SU-DHL-6 (cell line): Measurements from ENCODE around the gene SH3RF1.

Experiments
- EZH2phosphoT487 ChIP-seq: fragments of 200-600 bp; sonication (generic), shearing (Covaris generic); conservative IDR thresholded peaks from 2 replicates; pipeline ENCODE4 v1.6.1; 2018; ENCODE audit warnings: mild to moderate bottlenecking, antibody characterized with exemption, low read length, moderate library complexity, mixed read lengths
- TF ChIP-seq, protein P1 (sequence below): fragments of 200-600 bp; sonication (generic); IDR thresholded peaks from one replicate; pipeline ENCODE4 v1.5.1; 2017; ENCODE audit warnings: antibody characterized with exemption, mild to moderate bottlenecking, low read length, moderate library complexity; ENCODE audit not compliant: insufficient read depth, poor library complexity, severe bottlenecking

DNA sequence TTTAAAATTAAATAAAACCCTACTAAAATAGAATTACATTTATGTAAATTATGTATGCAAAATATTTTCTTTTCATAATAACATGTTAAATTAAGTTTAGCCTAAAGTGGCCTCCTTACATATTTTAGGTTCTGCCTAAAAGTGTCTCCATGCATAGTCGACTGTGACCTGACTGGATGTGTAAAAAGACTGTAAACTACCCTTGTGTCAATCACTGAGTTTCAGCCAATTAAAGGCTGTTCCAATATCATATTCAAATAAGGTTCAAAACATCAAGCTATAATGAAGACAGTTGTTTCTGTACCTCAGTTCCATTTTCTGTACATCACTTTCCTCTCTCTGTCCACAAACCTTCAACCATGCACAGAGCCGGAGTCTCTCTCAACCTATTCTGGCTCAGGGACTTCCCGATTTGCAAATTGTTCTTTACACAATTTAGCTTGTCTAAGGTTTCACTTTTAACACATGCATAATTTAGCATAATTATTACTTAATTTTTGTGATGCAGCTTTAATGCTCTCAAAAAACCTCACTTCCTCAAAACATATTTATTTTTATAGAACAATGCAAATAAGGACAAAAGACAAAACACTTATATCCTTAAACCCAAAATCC lies 60.1 kb downstream of the SH3RF1 start:
- no peak for TF ChIP-seq EZH2phosphoT487
- TF ChIP-seq, protein P1, sequence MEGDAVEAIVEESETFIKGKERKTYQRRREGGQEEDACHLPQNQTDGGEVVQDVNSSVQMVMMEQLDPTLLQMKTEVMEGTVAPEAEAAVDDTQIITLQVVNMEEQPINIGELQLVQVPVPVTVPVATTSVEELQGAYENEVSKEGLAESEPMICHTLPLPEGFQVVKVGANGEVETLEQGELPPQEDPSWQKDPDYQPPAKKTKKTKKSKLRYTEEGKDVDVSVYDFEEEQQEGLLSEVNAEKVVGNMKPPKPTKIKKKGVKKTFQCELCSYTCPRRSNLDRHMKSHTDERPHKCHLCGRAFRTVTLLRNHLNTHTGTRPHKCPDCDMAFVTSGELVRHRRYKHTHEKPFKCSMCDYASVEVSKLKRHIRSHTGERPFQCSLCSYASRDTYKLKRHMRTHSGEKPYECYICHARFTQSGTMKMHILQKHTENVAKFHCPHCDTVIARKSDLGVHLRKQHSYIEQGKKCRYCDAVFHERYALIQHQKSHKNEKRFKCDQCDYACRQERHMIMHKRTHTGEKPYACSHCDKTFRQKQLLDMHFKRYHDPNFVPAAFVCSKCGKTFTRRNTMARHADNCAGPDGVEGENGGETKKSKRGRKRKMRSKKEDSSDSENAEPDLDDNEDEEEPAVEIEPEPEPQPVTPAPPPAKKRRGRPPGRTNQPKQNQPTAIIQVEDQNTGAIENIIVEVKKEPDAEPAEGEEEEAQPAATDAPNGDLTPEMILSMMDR = no peak
